ENCODE measurements around the gene TMEM50B.
"Not testable (repeated sequence)": the region's sequence is repeated elsewhere in the genome, so short reads cannot be mapped to it uniquely, and the experiment has no call there.

Gene TMEM50B

GRCh38 chr21:33425825-33426224 lies 53.9 kb downstream of the TMEM50B start:
- FAIRE-seq, result no peak

GRCh38 chr21:33424214-33424613 lies 55.6 kb downstream of the TMEM50B start:
- no peak for FAIRE-seq

GRCh38 chr21:33421713-33422393 lies 57.9 kb downstream of the TMEM50B start:
- no peak for FAIRE-seq

- FAIRE-seq, result no peak
These were observed 60.1 kb downstream of the TMEM50B start for GRCh38 chr21:33419538-33420123.

GRCh38 chr21:33418691-33419090 lies 61.1 kb downstream of the TMEM50B start:
- FAIRE-seq, result no peak

- no peak for FAIRE-seq
These were observed 64.8 kb downstream of the TMEM50B start for GRCh38 chr21:33414926-33415325.

- FAIRE-seq, result no peak
These were observed 65.7 kb downstream of the TMEM50B start for GRCh38 chr21:33414068-33414467.

GRCh38 chr21:33412832-33413519 lies 66.8 kb downstream of the TMEM50B start:
- FAIRE-seq, result no peak

GRCh38 chr21:33412439-33412831 lies 67.3 kb downstream of the TMEM50B start:
- not testable (repeated sequence) for FAIRE-seq

- FAIRE-seq, result no peak
These were observed 67.8 kb downstream of the TMEM50B start for GRCh38 chr21:33411949-33412430.

GRCh38 chr21:33406493-33406892 lies 73.3 kb downstream of the TMEM50B start:
- FAIRE-seq, result no peak

GRCh38 chr21:33403786-33404585 lies 75.8 kb downstream of the TMEM50B start:
- FAIRE-seq, result no peak

- FAIRE-seq, result no peak
These were observed 76.5 kb downstream of the TMEM50B start, which contains the start of gene IFNGR2 for GRCh38 chr21:33403128-33403785. TSS of gene IFNGR2 (plus strand) at chr21:33403413. CDS start at chr21:33403544, 131 bp downstream.

- no peak for FAIRE-seq
These were observed 77.5 kb downstream of the TMEM50B start for GRCh38 chr21:33402001-33402979.

GRCh38 chr21:33401630-33401992 lies 78.2 kb downstream of the TMEM50B start:
- FAIRE-seq, result no peak
